CD4-positive, alpha-beta T cell (primary cell): ENCODE results near the gene ALLC. TPM values are rescaled to one million over a fixed set of nuclear protein-coding genes. Genes with fewer than 3 reads are reported as not detected.

ENCODE experiments used
- ATAC-seq: fragments of 200-7000 bp; cut with Tn5 transposase; one replicate; pipeline ENCODE4 v1.10.0; 2022; ENCODE audit warnings: mild to moderate bottlenecking; ENCODE audit not compliant: poor library complexity
- CTCF ChIA-PET: fragments of 350-600 bp; sonication (Branson Sonifier 250); formaldehyde crosslinking; loops from one replicate; lab custom pipeline; 2021; ENCODE audit warnings: antibody characterized with exemption, inconsistent platforms; lab: Charles Lee
- POLR2A ChIA-PET: fragments of 350-600 bp; sonication (Branson Sonifier 250); formaldehyde crosslinking; loops from one replicate; lab custom pipeline; 2021; ENCODE audit warnings: antibody characterized with exemption, inconsistent platforms; lab: Charles Lee
- DNase-seq, 14 experiments: peaks; one replicate each; pipeline ENCODE4 v3.0.0-alpha.2; 2013 to 2020; ENCODE audit warnings: mixed read lengths in 2 of 14
- H3K27ac ChIP-seq, 2 donors: one replicate each; pipeline versions ENCODE4 v1.5.1 to v1.7.0; 2013; ENCODE audit warnings: low read length in 2 of 2, low read depth in 1 of 2, mild to moderate bottlenecking in 1 of 2
- H3K27me3 ChIP-seq, 2 experiments: 1 replicate in 1 of 2; 2 replicates in 1 of 2; pipeline versions ENCODE4 v1.6.1 to v1.7.0; 2013; ENCODE audit warnings: low read length in 2 of 2, control low read depth in 1 of 2, mild to moderate bottlenecking in 1 of 2, moderate library complexity in 1 of 2; ENCODE audit not compliant: insufficient read depth in 2 of 2, control insufficient read depth in 1 of 2
- H3K36me3 ChIP-seq: one replicate; pipeline ENCODE4 v1.6.1; 2013; ENCODE audit warnings: low read length, control low read depth; ENCODE audit not compliant: insufficient read depth
- H3K4me1 ChIP-seq: one replicate; pipeline ENCODE4 v1.6.1; 2013; ENCODE audit warnings: low read length, control low read depth; ENCODE audit not compliant: insufficient read depth
- H3K4me3 ChIP-seq: one replicate; pipeline ENCODE4 v1.5.1; 2013; ENCODE audit warnings: mild to moderate bottlenecking, low read length, moderate library complexity
- H3K9me3 ChIP-seq, 2 experiments: 1 replicate in 1 of 2; 2 replicates in 1 of 2; pipeline versions ENCODE4 v1.6.1 to v1.7.0; 2013; ENCODE audit warnings: low read length in 2 of 2, mild to moderate bottlenecking in 2 of 2, control low read depth in 1 of 2, moderate library complexity in 1 of 2; ENCODE audit not compliant: control insufficient read depth in 1 of 2, insufficient read depth in 1 of 2
- H3K27ac Mint-ChIP-seq: one replicate; pipeline ENCODE4 v1.8.0; 2020; ENCODE audit warnings: mixed read lengths
- H3K27me3 Mint-ChIP-seq: one replicate; pipeline ENCODE4 v1.8.0; 2021; ENCODE audit warnings: mixed read lengths
- H3K36me3 Mint-ChIP-seq: one replicate; pipeline ENCODE4 v1.8.0; 2021; ENCODE audit warnings: low read depth, mixed read lengths
- H3K4me1 Mint-ChIP-seq: one replicate; pipeline ENCODE4 v1.8.0; 2021; ENCODE audit warnings: low read depth, mixed read lengths
- H3K4me3 Mint-ChIP-seq: one replicate; pipeline ENCODE4 v1.8.0; 2020; ENCODE audit warnings: mild to moderate bottlenecking, mixed read lengths
- H3K9me3 Mint-ChIP-seq: one replicate; pipeline ENCODE4 v1.8.0; 2020; ENCODE audit warnings: mixed read lengths
- intact Hi-C, 2 experiments: fragments of 100-400 bp; cut with DNase I in 1 of 2; cut with micrococcal nuclease in 1 of 2; formaldehyde crosslinking; loops; one replicate each; pipeline versions ENCODE4 v1.15.1 to v1.9.0; 2023 to 2025; cut with DNase I, micrococcal nuclease
- total RNA-seq, 174 experiments: library from RNA in 2 of 174; stranded (reverse) in 2 of 174; gene quantifications; one replicate each; pipeline ENCODE4 v1.2.3 and lab custom pipeline; 2021 to 2026
- TF ChIP-seq, protein P1 (sequence below): fragments of 200-600 bp; IDR thresholded peaks from one replicate; pipeline ENCODE4 v1.8.0; 2022; ENCODE audit warnings: antibody characterized with exemption, mild to moderate bottlenecking

The ALLC gene
- total RNA-seq, 2 experiments from 2014 or later, result not detected

- POLR2A ChIA-PET, result no interaction called here
- no peak overlapping the region for H3K27ac Mint-ChIP-seq
- H3K9me3 Mint-ChIP-seq, result no peaks in the 10 kb centered on the region
- H3K27me3 Mint-ChIP-seq, result peaks cover 40% of the 10 kb centered on the region
- H3K4me3 Mint-ChIP-seq, result no peak overlapping the region
- ATAC-seq, result no peak
- Histone ChIP-seq H3K36me3 (no peaks in the 10 kb centered on the region), H3K4me1 (no peaks in the 10 kb centered on the region), H3K9me3 (peaks cover 0 to 8% of the 10 kb centered on the region in 2 experiments), H3K27ac (no peak overlapping the region), H3K27me3 (peaks cover 0 to 2% of the 10 kb centered on the region in 2 experiments), H3K4me3 (no peak overlapping the region)
- CTCF ChIA-PET, result no interaction called here
- no peak for DNase-seq
- no peaks in the 10 kb centered on the region for H3K36me3 Mint-ChIP-seq
- H3K4me1 Mint-ChIP-seq, result no peaks in the 10 kb centered on the region
- intact Hi-C loops, result no loop called here
- TF ChIP-seq, protein P1, sequence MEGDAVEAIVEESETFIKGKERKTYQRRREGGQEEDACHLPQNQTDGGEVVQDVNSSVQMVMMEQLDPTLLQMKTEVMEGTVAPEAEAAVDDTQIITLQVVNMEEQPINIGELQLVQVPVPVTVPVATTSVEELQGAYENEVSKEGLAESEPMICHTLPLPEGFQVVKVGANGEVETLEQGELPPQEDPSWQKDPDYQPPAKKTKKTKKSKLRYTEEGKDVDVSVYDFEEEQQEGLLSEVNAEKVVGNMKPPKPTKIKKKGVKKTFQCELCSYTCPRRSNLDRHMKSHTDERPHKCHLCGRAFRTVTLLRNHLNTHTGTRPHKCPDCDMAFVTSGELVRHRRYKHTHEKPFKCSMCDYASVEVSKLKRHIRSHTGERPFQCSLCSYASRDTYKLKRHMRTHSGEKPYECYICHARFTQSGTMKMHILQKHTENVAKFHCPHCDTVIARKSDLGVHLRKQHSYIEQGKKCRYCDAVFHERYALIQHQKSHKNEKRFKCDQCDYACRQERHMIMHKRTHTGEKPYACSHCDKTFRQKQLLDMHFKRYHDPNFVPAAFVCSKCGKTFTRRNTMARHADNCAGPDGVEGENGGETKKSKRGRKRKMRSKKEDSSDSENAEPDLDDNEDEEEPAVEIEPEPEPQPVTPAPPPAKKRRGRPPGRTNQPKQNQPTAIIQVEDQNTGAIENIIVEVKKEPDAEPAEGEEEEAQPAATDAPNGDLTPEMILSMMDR, result no peak
Measured at GRCh38 chr2:3745920-3746319, 87.9 kb downstream of the ALLC start.

DNA sequence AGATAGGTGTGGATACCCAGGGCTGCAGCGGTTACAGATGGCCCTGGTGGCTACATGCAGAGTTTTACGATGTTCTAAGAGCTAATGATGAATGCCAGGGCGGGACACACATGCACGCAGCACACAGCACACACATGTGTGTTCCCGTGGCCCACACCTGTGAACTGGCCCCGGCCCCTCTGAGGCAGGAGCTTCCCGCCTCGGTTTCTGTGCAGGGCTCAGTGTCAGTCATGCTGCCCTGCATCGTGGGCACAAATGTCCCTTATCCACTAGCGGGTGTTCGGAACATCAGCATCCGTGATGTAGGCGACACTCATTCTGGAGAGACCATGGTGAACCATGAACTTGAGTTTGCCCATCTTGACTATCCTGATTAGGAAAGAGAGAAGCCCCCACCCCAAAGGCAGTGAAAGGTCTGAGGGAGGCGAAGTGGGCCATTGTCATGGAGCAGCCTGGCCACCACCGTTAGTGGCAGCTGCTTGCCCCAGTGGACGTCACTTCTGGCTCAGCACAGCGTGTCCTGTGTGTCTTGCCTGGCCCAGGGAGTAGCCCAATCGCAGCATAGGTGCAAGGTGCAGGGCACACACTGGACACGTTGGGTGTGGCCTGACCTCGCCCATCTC, 89.1 kb downstream of the ALLC start:
- ATAC-seq (no peak), DNase-seq (no peak)
- H3K36me3 Mint-ChIP-seq, result no peaks in the 10 kb centered on the region
- H3K27me3 Mint-ChIP-seq, result peaks cover 43% of the 10 kb centered on the region
- H3K9me3 Mint-ChIP-seq, result no peaks in the 10 kb centered on the region
- intact Hi-C loops, result no loop called here
- ChIA-PET POLR2A (no interaction called here), CTCF (no interaction called here)
- no peak overlapping the region for H3K27ac Mint-ChIP-seq
- TF ChIP-seq, protein P1, result no peak
- H3K27ac ChIP-seq, result no peak overlapping the region
- H3K4me1 ChIP-seq, result no peaks in the 10 kb centered on the region
- H3K4me3 Mint-ChIP-seq, result no peak overlapping the region
- H3K36me3 ChIP-seq, result no peaks in the 10 kb centered on the region
- H3K4me1 Mint-ChIP-seq, result no peaks in the 10 kb centered on the region
- peaks cover 0 to 2% of the 10 kb centered on the region in 2 experiments for H3K27me3 ChIP-seq
- H3K4me3 ChIP-seq, result no peak overlapping the region
- H3K9me3 ChIP-seq, result peaks cover 0 to 13% of the 10 kb centered on the region in 2 experiments

DNA sequence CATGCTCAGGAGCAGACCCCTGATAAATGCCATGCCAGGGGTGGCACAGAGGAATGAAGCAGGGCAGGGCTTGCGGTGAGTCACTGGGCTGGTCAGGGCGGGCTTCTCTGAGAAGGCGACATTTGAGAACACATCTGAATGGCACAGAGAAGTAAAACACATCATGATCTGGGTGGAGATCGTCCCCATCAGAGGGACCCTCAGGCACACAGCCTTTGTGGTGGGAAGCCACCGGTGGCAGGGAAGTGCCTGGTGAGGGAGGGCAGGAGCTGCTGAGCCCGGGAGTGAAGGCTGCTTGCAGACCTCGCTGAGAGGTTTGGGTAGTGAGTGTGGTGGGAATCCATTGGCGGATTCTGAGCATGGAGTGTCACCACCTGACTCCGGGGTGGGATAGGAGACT, 89.8 kb downstream of the ALLC start:
- Histone ChIP-seq H3K4me1 (no peaks in the 10 kb centered on the region), H3K27ac (no peak overlapping the region), H3K27me3 (peaks cover 0 to 2% of the 10 kb centered on the region in 2 experiments), H3K36me3 (no peaks in the 10 kb centered on the region), H3K4me3 (no peak overlapping the region), H3K9me3 (peaks cover 0 to 13% of the 10 kb centered on the region in 2 experiments)
- DNase-seq (no peak), ATAC-seq (no peak)
- ChIA-PET POLR2A (no interaction called here), CTCF (no interaction called here)
- TF ChIP-seq, protein P1, result no peak
- Mint-ChIP-seq H3K4me1 (no peaks in the 10 kb centered on the region), H3K9me3 (no peaks in the 10 kb centered on the region), H3K27me3 (peaks cover 37% of the 10 kb centered on the region), H3K36me3 (no peaks in the 10 kb centered on the region), H3K27ac (no peak overlapping the region), H3K4me3 (no peak overlapping the region)
- intact Hi-C loops, result no loop called here
